HG02870 (cell line): ENCODE measurements around the gene SUGP2.

ENCODE experiments used
- ATAC-seq: cut with Tn5 transposase; IDR thresholded peaks from one replicate; pipeline ENCODE4 v1.9.1; 2021; ENCODE audit warnings: mild to moderate bottlenecking, moderate library complexity; ENCODE audit not compliant: unreplicated experiment

The SUGP2 gene

GRCh38 chr19:19059837-19060611 lies 26.7 kb upstream of the SUGP2 start:
- ATAC-seq, result no peak

GRCh38 chr19:19059018-19059836 lies 25.9 kb upstream of the SUGP2 start:
- ATAC-seq, result no peak

- ATAC-seq, result no peak
Observed at GRCh38 chr19:19057720-19058119, 24.4 kb upstream of the SUGP2 start.

- ATAC-seq, result no peak
Observed at GRCh38 chr19:19057317-19057716, 24.0 kb upstream of the SUGP2 start.

- ATAC-seq, result no peak
Observed at GRCh38 chr19:19056636-19057275, 23.4 kb upstream of the SUGP2 start.

- no peak for ATAC-seq
Observed at GRCh38 chr19:19055701-19056100, 22.4 kb upstream of the SUGP2 start.

- no peak for ATAC-seq
Observed at GRCh38 chr19:19054939-19055440, 21.7 kb upstream of the SUGP2 start.

GRCh38 chr19:19054315-19054938 lies 21.1 kb upstream of the SUGP2 start:
- no peak for ATAC-seq

- ATAC-seq, result no peak
Observed at GRCh38 chr19:19053508-19054314, 20.4 kb upstream of the SUGP2 start.

- ATAC-seq, result no peak
Observed at GRCh38 chr19:19052921-19053320, 19.6 kb upstream of the SUGP2 start.

GRCh38 chr19:19051478-19052213 lies 18.3 kb upstream of the SUGP2 start:
- no peak for ATAC-seq

GRCh38 chr19:19050731-19051130 lies 17.4 kb upstream of the SUGP2 start:
- no peak for ATAC-seq

GRCh38 chr19:19050104-19050503 lies 16.8 kb upstream of the SUGP2 start:
- ATAC-seq, result no peak

GRCh38 chr19:19049406-19049805 lies 16.1 kb upstream of the SUGP2 start:
- no peak for ATAC-seq

GRCh38 chr19:19043881-19044280 lies 10.6 kb upstream of the SUGP2 start:
- ATAC-seq, result no peak

GRCh38 chr19:19043481-19043880 lies 10.2 kb upstream of the SUGP2 start:
- ATAC-seq, result no peak

GRCh38 chr19:19042732-19043280 lies 9.5 kb upstream of the SUGP2 start:
- ATAC-seq, result no peak

- no peak for ATAC-seq
Observed at GRCh38 chr19:19040417-19040816, 7.1 kb upstream of the SUGP2 start.

- no peak for ATAC-seq
Observed at GRCh38 chr19:19039901-19040300, 6.6 kb upstream of the SUGP2 start.
